Caki2 (cell line): ENCODE measurements around the gene POLDIP3. TPM values are rescaled to one million over a fixed set of nuclear protein-coding genes. Genes with fewer than 3 reads are reported as not detected.
"Not testable (repeated sequence)": the region's sequence is repeated elsewhere in the genome, so short reads cannot be mapped to it uniquely, and the experiment has no call there.

Experiments
- DNase-seq: peaks from one replicate; pipeline ENCODE4 v3.0.0-alpha.2; 2015; ENCODE audit warnings: low read depth
- in situ Hi-C: cut with HindIII; loops from 2 replicates; pipeline ENCODE4 v1.10.0; 2016; ENCODE audit warnings: low sequenced_read_pairs, low pct_unique_long_range_greater_than_20kb, mixed read lengths
- total RNA-seq: library from RNA; depleted of rRNA; stranded (reverse); fragments of >200 nt; shearing (Covaris generic); gene quantifications from 2 replicates; pipeline ENCODE4 v1.2.3, GENCODE V29; 2014; ENCODE audit warnings: low replicate concordance

POLDIP3 gene
- total RNA-seq, 1 experiment from 2014 or later = 10.9 TPM

GRCh38 chr22:42575996-42576574 is 38.6 kb downstream of the POLDIP3 start:
- in situ Hi-C loops, DNase-seq: not testable (repeated sequence)

DNA sequence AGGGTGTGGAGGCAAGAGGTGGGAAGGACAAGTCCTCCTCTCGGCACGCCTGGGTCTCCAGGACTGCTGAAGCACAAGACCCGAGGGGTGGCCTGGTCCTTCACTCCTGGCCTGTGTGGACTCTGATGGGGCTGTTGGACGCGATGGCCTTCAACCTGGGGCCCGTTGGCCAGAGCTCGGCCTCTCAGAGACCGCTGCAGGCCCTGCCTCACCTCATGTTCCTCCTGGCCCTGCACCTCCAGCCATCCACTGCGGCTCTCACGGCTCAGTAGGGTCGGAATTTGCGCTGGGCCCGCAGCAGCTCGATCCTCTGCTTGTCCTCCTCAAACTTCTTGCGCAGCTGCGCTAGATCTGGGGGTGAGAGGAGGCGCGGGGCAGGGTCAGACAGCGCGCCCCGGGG is 40.2 kb downstream of the POLDIP3 start:
- DNase-seq, in situ Hi-C loops: not testable (repeated sequence)

DNA sequence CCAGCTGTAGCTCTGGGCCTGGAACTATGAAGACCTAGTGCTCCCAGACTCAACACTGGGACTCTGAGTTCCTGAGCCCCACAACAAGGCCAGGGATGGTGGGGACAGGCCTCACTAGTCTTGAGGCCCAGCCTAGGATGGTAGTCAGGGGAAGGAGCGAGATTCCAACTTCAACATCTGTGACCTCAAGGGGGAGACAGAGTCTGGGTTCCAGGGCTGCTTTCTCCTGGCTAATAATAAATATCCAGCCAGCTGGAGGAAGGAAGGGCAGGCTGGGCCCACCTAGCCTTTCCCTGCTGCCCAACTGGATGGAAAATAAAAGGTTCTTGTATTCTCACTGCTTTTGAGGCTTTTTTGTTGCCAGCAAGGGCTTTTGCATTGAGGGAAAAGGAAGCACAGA is 40.6 kb downstream of the POLDIP3 start:
- peak; percentile 34 for DNase-seq
- in situ Hi-C loops = not testable (repeated sequence)

DNA sequence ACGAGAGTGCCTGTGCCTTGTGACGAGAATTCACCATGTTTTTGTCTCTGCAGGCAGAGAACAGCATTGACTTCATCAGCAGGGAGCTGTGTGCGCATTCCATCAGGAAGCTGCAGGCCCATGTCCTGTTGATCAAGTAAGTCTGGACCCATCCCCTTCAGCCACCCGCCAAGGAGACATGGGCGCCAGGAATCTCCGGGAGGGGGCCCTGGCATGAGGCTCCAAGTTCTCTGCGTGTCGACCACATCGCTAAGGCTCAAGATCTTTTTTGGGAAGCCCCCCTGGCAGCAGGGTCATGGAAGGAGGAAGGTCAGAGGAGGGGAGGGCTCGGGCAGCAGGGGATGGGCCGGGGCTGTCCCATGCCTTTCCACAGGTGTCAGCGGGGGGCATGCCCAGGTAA is 43.6 kb downstream of the POLDIP3 start:
- DNase-seq, in situ Hi-C loops: not testable (repeated sequence)

DNA sequence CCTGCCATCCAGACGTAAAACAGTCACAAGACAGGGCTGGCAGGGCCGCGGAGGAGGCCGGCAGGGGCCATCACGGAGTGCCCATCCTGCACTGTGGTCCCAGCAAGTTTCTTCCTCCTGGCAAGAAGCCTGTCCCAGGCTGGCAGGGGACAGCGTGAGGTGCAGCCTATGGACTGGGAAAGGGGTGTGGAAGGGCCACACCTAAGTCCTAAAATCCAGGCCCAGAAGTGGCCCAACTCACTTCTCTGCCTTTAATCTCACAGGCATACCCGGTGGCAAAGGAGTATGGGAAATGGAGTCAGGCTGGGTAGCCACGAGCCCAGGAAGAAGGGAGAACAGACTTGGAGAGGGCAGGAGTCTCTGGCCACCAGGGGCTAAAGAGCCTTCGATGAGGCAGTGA is 44.1 kb downstream of the POLDIP3 start:
- in situ Hi-C loops, DNase-seq: not testable (repeated sequence)

DNA sequence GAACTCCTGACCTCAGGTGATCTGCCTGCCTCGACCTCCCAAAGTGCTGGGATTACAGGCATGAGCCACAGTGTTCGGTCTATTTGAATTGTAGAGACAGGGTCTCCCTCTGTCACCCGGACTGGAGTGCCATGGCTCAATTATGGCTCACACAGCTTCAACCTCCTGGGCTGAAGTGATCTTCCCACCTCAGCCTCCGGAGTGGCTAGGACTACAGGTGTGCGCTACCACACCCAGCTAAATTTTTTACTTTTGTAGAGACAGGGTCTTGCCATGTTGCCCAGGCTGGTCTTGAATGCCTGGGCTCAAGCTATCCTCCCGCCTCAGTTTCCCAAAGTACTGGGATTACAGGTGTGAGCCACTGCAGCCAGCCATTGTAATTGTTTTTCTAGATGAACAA is 46.7 kb downstream of the POLDIP3 start:
- in situ Hi-C loops, DNase-seq: not testable (repeated sequence)

- in situ Hi-C loops = no loop called here
- no peak for DNase-seq
Measured at GRCh38 chr22:42565956-42566355, 48.7 kb downstream of the POLDIP3 start.

- in situ Hi-C loops = no loop called here
- no peak for DNase-seq
Measured at GRCh38 chr22:42564699-42565098, 50.0 kb downstream of the POLDIP3 start.

- DNase-seq, in situ Hi-C loops: not testable (repeated sequence)
Measured at GRCh38 chr22:42563943-42564342, 50.7 kb downstream of the POLDIP3 start.

DNA sequence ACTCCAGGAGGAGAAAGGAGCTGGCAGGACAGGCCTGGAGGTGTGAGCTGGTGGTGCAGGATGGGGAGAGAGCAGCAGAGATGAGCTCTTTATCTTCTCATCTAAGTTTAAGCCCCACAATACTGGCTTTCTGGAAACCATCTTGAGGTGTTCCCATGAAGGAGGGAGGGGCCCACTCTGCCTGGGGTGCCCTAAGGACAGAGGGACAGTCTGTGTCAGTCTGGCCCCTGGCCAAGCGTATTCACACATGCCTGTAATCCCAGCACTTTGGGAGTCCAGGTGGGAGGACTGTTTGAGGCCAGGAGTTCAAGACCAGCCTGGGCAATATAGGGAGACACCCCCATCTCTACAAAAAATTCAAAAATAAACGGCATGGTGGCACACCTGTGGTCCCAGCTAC is 52.0 kb downstream of the POLDIP3 start:
- in situ Hi-C loops = no loop called here

DNA sequence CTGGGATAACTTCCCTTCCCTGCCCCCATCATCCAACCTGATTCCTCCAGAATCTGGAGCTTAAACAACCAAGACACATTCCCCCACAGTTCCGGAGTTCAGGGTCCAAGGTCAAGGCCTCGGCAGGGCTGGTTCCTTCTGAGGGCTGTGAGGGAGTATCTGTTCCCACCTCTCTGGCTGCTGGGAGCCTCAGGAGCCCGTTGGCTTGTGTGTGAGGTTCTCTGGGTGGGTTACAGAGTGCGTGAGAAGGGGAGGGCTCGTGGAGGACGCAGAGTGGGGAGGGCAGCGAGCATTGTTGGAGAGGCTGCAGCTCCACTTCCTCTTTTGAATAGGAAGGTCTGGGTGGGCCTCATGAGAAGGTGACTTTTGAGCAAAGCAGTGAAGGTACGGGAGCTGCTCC is 52.4 kb downstream of the POLDIP3 start:
- no peak for DNase-seq
- in situ Hi-C loops = no loop called here

More for the DNA sequence above, 52.0 kb downstream of the POLDIP3 start:
- DNase-seq = no peak

- in situ Hi-C loops = no loop called here
- no peak for DNase-seq
Measured at GRCh38 chr22:42561856-42562255, 52.8 kb downstream of the POLDIP3 start.

DNA sequence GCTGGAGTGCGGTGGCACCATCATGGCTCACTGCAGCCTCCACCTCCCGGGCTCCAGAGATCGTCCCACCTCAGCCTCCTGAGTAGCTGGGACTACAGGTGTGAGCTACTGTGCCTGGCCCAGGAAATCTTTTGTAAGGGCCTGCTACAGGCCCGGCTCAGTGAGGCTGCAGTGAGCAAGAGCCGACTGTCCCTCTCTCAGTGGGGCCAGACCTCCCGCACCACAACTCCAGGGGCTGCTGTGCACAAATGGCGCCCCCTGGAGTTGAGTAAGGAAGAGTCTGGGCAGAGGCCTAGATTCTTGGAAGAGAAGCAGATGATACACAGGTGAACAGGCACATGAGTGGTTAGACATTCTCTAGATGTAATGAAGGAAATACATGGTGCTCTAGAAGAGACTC is 53.9 kb downstream of the POLDIP3 start:
- no peak for DNase-seq

DNA sequence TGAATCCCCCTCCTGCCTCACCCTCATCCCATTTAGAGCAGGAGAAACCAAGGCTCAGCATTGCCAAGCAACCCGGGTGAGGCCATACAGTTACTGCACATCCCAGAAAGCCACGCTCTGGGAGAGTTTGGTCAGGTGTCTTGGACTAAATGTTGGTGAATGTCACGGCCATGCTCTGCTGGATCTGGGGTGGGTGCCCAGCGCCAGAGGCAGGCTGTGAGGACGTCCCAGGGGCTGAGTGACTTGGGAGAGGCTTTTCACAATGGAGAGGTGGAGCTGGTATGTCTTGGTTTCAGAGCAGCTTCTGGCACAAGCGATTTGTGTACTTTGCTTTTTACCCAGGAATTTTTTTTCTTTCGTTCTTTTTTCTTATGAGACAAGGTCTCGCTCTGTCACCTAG is 54.3 kb downstream of the POLDIP3 start:
- no peak for DNase-seq
- in situ Hi-C loops = no loop called here

More for the DNA sequence above, 53.9 kb downstream of the POLDIP3 start:
- in situ Hi-C loops = no loop called here

DNA sequence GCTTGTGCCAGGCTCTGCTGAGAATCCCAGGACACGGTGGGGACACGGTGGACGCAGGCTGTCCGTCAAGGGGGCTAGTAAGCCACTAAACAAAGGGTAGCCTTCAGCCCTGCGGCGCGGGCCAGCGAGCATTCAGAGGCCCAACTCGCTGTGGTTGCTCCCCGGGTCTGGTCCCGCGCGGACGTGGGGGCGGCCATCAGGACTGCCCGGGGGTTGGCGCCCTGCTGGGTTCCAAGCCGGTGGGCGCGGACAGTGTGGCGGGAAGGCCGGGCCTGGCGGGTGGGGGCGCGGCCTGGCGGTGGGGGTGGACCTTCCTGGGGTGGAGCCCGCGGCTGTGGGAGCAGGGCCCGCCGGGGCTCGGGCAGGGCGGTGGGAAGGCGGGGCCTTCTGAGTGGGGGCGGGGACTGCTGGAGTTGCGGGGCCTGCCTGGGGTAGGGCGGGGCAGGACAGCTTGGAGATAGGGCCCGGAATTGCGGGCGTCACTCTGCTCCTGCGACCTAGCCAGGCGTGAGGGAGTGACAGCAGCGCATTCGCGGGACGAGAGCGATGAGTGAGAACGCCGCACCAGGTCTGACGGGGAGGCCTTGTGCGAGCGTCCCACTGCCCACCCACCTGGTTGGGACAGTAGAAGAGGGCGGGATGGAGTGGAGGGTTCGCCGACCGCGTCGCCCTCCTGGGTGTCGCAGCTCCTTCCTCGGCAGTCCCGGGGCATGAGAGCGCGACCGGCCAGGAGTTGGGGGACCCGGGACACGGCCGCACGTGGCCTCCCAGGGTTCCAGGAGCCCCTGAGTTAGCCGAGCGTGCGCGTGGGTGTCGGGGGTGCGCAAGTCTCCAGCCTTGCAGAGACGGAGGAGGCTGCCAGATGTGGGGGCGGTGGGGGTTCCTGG is 61.0 kb downstream of the POLDIP3 start, which contains the start of gene SERHL2:
TSS of gene SERHL2 (plus strand) at position 482 of the 887 bp plus-strand sequence. CDS start at position 547, 65 bp downstream.
- in situ Hi-C loops = no loop called here
- peak; percentile 73 for DNase-seq

DNA sequence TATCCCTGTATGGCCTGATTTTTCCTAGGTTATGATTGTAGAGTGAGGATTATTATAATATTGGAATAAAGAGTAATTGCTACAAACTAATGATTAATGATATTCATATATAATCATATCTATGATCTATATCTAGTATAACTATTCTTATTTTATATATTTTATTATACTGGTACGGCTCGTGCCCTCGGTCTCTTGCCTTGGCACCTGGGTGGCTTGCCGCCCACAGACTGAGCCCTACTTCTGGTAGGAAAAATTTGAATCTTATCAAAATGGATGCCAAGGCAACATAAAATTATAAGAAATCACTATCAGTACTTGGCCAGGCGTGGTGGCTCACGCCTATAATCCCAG is 62.4 kb downstream of the POLDIP3 start:
- in situ Hi-C loops = not testable (repeated sequence)

DNA sequence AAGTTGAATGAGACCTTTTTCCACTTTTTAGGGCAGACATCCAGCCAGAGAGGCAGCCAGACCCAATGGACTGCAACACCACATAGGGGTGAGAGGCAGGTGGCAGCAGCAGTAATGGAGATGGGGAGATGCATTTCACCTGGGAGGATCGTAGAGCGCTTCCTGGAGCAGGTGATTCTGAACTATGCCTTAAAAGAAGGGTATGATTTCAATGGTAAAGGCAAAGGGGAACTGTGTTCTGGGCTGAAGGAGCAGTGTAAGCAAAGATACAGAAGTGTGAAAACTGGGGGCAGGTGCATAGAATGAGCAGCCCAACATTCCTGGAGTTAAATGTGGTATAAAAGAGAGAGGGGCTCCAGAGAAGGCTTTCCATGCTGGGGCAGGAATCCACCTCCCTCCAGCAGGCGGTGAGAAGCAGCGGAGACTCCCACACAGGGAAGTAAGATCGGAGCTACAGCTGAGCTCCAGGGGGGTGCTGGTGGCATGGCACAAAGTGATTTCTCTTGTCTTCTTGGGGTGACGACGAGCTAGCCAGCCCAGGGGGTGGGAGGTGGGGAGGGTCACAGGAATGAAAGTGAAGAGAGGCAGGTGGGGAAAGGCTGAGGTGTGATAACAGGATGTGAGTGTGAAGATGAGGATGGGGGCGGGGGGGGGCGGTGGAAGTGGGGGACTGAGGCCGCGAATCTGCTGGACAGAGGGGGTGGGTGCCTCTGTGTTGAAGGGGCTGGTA is 65.2 kb downstream of the POLDIP3 start:
- no peak for DNase-seq
- in situ Hi-C loops = no loop called here

More for the DNA sequence above, 62.4 kb downstream of the POLDIP3 start:
- DNase-seq = not testable (repeated sequence)

GRCh38 chr22:42548597-42549330 is 65.9 kb downstream of the POLDIP3 start:
- in situ Hi-C loops = no loop called here
- no peak for DNase-seq
